Nucleus accumbens (tissue), 56 donors: Measurements from ENCODE around the gene ADCY1.

ENCODE experiments used
- DNase-seq, 56 donors: peaks; one replicate each; lab custom pipeline; 2025; lab: John Stamatoyannopoulos, UW

The ADCY1 gene

DNA sequence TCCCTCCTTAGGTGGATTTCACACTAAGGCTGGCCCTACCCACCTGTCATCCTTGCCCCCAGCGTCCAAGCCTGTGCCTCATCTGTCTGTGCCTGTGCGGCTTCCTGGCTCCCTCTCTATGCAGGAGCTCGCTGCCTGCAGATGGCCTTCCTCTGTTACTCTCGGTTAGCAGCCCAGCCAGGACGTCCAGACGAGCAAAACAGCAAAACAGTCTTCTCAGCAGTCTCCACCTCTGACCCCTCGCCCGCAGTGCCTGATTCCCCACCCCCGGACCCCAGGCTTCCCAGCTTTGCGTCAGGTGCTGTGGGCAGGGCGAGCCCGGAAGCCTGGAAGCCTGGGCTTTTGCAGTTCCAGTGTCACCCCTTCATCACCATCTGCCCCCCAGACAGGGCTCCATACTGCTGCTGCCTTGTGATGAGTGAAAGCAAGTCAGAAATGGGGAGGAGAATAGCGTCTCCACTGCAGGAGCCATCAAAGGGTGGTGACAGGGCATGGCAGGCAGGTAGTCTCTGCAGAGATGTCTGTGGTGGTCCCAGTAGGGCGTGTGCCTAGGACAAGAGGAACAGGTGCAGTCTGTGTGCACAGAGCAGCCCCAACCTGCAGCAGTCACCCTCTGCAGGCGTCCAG is 88.5 kb downstream of the ADCY1 start:
- DNase-seq = no peak

DNA sequence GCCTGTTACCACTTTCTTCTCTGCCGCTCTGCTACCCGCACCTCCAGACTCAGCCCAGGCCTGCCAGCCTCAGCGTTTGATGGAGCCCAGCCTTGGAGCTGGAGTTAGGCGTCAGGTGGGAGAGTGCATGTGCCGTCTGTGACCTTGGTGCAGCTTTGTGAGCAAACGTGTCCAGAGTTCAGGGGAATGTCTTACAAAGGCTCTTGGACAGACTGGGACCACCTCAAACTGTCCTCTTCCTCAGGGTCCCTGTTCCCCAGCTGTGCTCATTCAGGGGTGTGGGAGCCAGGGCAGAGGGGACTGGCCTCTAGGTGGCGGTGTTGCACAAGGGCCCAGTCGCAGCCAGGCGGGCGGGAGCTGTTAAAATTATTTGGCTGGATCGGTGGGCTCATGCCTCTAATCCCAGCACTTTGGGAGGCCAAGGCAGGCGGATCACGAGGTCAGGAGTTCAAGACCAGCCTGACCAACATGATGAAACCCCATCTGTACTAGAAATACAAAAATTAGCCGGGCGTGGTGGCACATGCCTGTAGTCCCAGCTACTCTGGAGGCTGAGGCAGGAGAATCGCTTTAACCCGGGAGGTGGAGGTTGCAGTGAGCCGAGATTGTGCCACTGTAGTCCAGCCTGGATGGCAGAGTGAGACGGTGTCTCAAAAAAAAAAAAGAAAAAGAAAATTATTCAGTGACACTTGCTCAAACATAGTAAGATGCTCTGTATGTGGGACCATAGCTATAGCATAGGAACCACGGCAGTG is 89.2 kb downstream of the ADCY1 start:
- DNase-seq = peak in 13 of 56 donors; percentile 10 to 49 (median 21)

DNA sequence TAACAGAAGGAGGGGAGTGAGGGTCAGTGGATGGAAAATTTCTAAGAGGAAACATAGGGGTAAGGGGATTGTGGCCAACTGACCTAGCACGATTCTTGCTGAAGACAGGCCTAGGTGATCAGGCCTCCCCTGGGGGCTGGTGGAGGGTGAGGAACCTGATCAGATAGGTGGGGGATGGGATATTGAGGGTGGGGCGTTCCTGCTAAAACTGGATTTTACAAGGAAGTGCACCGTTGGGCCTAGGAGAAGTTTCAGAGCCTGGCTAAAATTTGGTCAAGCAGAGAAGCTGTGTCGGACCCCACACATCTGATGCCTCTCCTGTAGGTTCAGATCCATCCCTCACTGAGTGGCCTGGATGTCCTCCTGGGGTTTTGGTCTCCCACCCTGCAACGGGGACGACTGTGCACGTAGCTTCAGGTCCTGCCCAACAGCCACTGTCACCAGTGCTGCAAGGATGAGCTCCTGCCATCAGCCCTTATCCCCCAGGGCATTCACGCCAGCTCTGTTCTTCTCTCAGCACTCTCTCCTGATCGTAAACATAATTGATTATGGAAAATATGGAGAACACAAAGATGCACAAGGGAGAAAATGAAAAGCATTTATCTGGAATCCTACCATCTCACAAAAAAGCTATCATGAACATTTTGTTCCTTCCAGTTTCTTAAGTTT is 89.9 kb downstream of the ADCY1 start:
- DNase-seq = no peak

DNA sequence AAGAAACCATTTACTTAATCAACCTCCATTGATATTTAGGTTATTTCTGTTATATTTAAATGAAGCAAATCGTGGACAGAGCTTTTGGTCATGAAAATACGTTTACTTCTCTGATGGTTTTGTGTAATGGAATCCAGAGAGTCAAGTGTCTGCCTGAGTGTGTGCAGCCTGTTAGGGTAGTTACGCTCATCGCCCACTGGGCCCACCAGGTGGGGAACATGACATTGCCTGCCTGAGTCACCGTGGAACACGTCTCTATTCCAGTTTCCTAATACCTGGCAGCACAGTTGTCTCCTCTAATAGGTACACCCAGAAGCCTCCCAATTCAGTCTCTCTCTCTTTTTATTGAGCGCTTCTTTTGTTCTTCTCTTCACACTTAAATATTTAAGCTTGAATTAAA is 91.0 kb downstream of the ADCY1 start:
- no peak for DNase-seq

DNA sequence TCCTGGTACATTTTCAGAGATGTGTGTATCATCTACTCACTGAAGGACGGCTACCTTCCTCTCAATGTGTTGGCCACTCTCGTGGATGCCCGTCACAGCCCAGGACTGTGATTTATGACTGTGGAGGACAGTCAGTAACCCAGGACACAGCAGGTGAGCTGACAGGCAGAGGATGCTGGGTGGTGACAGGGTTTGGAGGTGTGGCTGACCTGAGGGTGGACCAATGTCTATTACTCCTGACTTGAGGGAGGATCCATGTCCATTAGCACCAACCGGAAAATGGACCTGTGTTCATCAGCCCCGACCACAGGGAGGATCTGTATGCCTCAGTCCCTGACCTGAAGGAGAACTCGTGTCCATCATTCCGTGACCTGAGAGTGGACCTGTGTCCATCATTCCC is 96.1 kb downstream of the ADCY1 start:
- DNase-seq = no peak

DNA sequence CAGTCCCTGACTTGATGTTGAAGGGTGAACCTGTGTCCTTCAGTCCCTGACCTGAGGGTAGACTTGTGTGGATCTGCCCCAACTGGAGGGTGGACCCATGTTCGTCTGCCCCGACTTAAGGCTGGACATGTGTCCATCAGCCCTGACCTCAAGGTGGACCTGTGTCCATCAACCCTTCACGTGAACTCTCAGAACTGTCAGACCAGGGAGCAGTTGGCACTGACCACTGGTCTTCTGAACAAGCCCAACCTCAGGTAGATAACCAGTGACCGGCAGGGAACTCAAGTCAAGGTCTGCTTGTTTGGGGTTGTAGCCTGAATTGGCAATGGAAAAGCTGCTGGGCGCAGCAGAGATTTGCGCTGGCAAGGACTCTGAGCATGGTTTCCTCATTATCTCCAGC is 96.5 kb downstream of the ADCY1 start:
- no peak for DNase-seq

DNA sequence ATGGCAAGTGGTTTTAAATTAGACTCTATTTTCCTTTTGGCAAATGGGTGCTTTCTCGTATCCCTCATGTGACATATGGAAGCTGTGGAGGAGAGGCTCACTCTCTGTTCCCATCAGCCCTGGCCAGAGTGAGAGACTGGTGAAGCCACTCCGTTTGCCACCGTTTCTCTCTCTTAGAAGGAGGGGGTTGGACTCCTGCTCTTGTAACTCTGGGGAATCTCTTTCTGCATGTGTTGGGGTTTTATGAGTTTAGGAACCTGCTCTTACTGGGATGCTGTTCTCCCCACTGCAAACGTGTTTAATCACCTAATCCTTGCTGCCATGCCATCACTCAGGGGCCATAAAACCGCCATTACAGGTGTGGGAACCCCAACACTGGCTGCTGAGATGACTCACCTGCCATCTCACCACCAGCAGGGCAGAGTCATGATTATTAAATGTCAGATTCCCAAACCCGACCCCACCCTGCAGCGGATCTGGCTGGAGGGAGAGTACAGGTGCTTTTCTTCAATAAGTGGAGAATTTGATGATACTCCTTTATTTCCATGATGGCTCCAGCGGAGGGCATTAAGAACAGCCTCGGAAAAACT is 103.2 kb downstream of the ADCY1 start:
- no peak for DNase-seq

DNA sequence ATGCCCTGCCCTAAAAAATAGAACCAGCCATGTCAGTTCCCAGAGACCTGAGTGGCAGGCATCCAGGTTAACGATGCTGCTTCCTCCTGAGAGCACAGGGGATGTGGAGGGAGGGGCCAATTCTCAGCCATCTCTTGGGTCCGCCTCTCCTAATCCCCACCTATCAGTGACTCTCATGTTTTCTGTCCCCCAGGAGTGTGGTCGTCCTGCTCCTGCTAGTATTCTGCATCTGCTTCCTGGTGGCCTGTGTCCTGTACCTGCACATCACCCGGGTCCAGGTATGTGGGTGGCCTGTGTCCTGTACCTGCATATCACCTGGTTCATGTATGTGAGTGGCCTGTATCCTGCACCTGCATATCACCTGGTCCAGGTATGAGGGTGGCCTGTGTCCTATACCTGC is 105.3 kb downstream of the ADCY1 start:
- no peak for DNase-seq

DNA sequence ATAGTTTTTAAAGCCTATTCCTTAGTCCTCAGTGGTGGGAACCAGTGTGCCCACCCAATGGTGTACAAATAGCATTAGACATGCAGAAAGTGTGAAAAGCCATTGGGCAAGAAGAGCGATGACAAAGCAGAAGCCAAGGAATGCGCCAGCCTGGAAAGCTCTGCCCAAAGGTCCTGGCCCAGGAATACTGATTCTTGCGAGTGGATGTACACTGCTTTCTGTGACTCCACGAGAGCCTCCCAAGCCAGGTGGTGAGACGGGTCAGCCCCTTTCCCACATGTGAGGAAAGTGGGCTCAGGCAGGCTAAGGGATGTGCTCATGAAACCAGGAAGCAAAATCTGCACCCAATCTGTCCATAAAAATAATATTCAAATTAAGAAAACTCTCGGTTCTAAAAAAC is 106.6 kb downstream of the ADCY1 start:
- DNase-seq = no peak

DNA sequence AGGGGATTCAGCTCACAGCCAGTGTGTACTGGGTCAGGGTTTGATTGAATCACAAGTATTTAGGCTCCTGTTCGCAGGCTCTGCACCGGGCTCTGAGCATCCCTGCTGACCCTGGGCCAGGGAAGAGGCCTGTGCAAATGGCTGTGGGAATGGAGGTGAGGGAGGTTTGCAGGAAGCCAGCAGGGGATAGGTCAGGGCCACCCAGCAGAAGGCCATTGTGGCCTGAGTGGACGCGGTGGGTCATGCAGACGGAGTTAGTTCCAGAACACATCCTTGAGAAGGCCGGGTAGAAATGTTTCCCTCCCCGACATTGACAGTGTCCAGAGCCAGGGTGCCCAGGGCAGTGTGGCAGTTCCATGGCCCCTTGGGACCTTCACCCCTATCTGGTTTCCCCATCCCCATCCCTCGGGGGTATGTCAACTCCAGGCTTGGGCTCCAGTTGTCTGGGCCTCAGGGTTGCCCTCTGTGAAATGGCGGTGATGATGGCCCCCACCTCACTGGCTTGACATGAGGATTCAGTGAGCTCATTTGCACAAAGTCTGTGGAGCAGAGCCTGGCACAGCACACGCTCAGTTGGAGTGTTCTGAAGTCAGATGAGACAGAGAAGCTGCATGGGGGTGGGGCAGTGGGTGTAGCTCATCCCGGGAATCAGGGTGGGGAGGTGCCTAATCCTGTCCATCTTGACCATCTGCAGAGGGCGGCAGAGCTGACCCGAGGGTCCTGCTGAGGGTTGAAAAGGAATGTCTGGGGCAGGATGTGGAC is 107.6 kb downstream of the ADCY1 start:
- peak in 8 of 56 donors; percentile 11 to 42 (median 26) for DNase-seq

DNA sequence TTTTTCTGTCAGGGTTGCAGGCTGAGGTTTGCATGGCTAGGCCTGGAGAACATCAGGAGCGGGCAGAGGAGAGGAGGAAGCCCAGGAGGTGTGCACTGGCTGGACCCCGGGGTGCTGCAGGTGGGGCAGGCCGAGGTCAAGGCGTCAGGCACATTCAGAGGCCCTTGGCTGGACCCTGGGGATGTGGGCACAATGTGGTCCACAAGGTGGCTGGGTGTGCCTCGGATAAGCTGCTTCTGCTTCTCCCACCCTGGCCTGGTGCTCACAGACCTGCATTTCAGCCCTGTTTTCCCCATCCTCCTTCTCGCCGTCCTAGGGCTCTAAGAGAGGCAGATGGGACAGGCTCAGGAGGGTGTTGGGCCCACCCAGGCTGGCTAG is 108.2 kb downstream of the ADCY1 start:
- DNase-seq = no peak

DNA sequence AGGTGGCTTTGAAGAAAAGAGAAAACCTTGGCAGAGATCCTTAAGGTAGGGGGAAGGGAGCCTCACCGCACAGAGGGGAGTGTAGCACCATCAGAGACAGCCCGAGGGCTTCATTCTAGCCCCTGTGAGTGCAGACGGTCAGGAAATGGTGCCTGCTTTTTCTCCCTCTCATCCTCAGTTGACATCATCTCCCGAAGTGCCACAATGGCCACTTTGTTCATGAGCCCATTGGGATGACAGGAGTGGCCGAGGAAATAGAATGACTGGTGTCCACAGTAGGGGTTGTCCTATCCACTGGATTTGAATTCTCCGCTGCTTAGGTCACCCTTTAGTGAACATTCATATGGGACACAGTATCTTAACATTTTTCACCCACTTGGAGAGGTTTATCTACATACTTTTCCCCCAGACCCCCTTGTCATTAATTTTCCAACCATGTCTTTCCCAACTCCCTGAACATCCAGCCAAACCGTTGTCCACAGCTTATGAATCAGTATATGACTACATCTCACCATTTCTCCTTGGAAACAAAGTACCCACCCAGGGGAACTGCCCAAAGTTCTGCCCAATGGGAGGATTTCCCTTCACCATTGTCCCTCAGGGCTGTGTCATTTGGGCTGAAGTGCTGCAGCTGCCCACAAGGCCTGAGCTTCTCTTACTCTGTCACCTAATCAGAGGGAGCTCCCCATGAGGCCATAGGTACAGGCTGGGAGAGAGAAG is 108.8 kb downstream of the ADCY1 start:
- DNase-seq = peak in 23 of 56 donors; percentile 15 to 58 (median 34)

DNA sequence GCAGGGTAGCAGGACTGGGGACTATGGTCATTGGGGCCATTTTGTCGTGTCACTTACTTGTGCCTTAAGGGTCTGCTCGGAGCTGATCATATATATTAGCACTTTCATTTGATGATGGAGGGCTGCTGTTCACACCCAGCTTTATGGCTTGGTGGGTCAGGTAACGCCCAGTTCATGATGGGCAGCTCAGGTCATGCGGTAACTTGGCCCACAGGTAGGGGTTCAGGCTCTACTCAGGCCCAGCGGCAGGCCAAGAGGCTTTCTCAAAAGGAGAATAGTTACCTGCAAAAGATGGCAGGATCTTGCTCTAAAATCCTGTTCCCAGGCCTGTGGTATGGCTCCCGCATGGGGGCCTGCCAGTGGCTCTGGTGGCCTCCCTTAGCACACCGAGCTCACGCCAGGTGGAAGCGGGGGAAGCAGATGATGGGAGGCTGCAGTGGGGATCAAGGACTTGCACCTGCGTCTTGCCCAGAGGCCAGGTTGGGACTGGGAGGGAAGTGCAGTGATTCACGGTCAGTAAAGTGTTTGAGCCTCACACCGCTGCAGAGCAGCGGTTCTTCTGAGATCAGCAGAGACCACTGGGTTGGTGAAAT is 109.5 kb downstream of the ADCY1 start:
- DNase-seq = no peak

DNA sequence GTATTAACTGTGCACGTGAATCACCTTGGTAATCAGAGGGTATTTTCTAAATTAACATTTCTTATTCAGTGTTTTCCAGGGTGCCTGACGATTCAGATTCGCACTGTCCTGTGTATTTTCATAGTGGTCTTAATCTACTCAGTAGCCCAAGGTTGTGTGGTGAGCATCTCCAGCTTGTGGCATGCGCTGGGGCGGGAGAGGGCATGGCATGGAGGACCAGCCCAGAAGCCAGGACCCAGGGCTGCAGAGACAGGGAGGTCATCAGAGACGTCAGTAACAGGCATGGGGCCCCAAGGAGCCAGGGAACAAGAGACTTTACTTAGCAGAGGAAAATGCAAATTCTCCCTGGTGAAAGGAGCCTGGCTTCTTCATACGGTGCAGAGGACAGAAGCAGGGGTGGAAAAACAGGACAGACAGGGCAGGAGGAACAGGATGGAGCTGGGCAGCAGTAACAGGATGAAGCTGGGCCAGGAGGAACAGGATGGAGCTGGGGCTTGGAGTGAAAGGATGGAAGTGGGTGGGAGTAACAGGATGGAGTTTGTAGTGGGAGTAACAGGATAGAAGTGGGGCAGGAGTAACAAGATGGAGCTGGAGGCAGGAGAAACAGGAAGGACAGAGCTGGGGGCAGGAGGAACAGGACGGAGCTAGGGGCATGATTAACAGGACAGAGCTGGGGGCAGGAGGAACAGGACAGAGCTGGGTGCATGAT is 110.9 kb downstream of the ADCY1 start:
- no peak for DNase-seq

DNA sequence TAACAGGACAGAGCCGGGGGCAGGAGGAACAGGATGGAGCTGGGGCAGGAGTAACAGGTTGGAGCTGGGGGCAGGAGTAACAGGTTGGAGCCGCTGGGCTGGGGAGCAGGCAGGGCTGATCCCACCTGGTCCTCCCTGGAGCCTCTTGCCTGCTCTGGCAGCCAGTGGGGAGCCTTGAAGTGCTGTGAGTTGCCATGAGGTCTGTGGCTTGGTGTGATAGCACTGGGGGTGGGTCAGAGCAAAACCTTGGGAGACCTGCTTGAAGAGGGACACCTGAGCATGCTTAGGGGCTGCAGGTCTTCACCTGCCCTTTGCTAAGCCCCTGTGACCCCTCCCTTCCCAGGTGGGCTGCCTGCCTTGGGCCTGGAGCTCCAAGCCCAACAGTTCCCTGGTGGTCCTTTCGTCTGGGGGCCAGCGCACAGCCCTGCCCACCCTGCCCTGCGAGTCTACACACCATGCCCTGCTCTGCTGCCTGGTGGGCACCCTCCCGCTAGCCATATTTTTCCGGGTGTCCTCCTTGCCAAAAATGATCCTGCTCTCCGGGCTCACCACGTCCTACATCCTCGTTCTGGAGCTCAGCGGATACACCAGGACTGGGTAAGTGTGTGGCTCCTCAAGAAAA is 111.6 kb downstream of the ADCY1 start:
- DNase-seq = no peak

DNA sequence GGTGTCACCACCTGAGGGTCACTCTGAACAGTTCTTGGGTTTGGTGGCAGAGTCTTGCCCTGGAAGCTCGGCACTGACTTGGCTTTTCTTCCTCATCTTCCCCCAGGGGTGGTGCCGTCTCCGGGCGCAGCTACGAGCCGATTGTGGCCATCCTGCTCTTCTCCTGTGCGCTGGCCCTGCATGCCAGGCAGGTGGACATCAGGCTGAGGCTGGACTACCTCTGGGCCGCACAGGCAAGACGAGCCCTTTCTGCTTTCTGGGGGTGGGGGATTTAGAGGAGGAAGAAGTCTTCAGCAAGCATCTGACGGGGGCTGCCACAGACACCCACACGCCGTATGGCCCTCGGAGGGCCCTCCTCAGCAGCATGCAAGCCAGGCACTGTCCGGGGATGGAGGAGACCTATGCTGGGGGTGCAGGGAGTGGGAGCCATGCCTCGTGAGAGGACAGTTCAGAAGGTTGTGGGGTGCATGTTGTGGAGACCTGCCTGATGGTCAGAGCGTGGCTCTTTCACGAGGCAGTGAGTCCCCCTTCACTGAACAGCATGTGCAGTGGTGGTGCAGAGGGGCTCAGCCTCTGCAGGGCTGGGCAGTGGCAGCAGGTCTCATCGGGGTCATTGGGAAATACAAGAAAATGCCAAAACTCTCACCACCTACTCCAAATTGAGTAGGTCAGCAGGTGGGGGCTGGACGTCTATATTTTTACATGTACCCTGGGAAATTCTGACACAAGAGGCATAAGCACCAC is 112.4 kb downstream of the ADCY1 start:
- no peak for DNase-seq

DNA sequence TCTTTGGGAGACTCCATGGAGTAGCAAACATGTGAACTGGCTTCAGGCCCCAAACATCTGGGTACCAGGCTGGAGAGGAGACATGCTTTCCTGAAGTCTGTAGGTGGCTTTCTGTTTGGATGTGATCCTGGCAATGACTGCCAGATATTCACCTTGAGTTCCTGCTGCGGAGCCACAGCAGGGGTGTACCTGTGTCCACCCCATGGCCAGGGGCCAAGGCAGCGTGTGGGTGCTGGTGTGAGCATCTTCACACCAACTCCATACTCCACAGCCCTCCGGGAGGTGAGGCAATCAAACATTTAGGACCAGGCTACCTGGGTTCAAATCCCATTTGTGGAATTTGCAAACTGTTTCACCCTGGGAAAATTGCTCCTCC is 113.0 kb downstream of the ADCY1 start:
- DNase-seq = no peak

DNA sequence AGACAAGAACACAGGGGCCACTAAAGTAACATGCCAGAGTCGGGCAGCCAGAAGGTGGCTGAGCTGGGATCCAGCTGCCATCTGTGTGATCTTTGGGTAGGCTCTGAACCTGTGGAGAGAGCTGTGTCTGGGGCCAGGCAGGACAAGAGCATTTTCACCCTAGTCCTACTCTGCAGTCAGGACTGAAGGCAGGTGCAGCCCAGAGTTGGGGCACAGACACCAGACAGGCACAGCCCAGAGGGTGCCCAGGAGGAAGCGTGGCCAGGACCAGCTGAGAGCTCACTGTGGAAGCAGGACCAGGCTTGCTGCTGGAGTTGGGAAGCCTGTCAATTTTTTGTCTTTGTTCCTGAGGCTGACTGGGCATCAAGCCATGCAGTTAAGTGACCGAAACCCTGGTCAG is 113.6 kb downstream of the ADCY1 start:
- peak in 6 of 56 donors; percentile 3 to 41 (median 30) for DNase-seq
